Smooth muscle cell (in vitro differentiated cells): Measurements from ENCODE around the gene SART1. TPM values are rescaled to one million over a fixed set of nuclear protein-coding genes. Genes with fewer than 3 reads are reported as not detected.

Source experiments
- DNase-seq: peaks from one replicate; lab custom pipeline; 2025; ENCODE audit not compliant: unreplicated experiment; lab: John Stamatoyannopoulos, UW
- H2AFZ ChIP-seq: fragments of 200-600 bp; sonication (generic); 2 replicates; pipeline ENCODE4 v1.6.0; 2016; ENCODE audit warnings: antibody characterized with exemption, low read depth, mild to moderate bottlenecking
- H3F3A ChIP-seq: fragments of 200-600 bp; sonication (generic); 2 replicates; pipeline ENCODE4 v1.6.0; 2017; ENCODE audit warnings: antibody characterized with exemption, low read depth
- H3K27ac ChIP-seq: fragments of 200-600 bp; sonication (generic); 2 replicates; pipeline ENCODE4 v1.5.1; 2016; ENCODE audit warnings: low read depth, mild to moderate bottlenecking
- H3K27me3 ChIP-seq: fragments of 200-600 bp; sonication (generic); 2 replicates; pipeline ENCODE4 v1.6.1; 2016; ENCODE audit warnings: low read depth, mild to moderate bottlenecking
- H3K36me3 ChIP-seq: fragments of 200-600 bp; sonication (generic); 2 replicates; pipeline ENCODE4 v1.5.1; 2016; ENCODE audit warnings: low read depth
- H3K4me1 ChIP-seq: fragments of 200-600 bp; sonication (generic); 2 replicates; pipeline ENCODE4 v1.5.1; 2016; ENCODE audit warnings: low read depth
- H3K4me2 ChIP-seq: fragments of 200-600 bp; sonication (generic); 2 replicates; pipeline ENCODE4 v1.6.0; 2016; ENCODE audit warnings: mild to moderate bottlenecking
- H3K4me3 ChIP-seq: fragments of 200-600 bp; sonication (generic); 2 replicates; pipeline ENCODE4 v1.5.1; 2016; ENCODE audit warnings: mild to moderate bottlenecking
- H3K79me2 ChIP-seq: fragments of 200-600 bp; sonication (generic); 2 replicates; pipeline ENCODE4 v1.6.0; 2016; ENCODE audit warnings: low read depth, mild to moderate bottlenecking
- H3K9ac ChIP-seq: fragments of 200-600 bp; sonication (generic); 2 replicates; pipeline ENCODE4 v1.6.0; 2016; ENCODE audit warnings: low read depth
- H3K9me3 ChIP-seq: fragments of 200-600 bp; sonication (generic); replicated peaks from 2 replicates; pipeline ENCODE4 v1.5.1; 2016; ENCODE audit warnings: low read depth
- H4K20me1 ChIP-seq: fragments of 200-600 bp; sonication (generic); 2 replicates; pipeline ENCODE4 v1.6.0; 2016; ENCODE audit warnings: low read depth
- CTCF ChIP-seq: fragments of 200-600 bp; sonication (generic); IDR thresholded peaks from 2 replicates; pipeline ENCODE4 v1.5.1; 2017; ENCODE audit warnings: borderline replicate concordance, mild to moderate bottlenecking, antibody characterized with exemption; ENCODE audit not compliant: insufficient read depth, poor library complexity, severe bottlenecking
- whole genome bisulfite sequencing: methylation state at CpG from one replicate; pipeline ENCODE4 v1.1.7; 2016; ENCODE audit warnings: low lambda C conversion rate; 5-methylcytosine and 5-hydroxymethylcytosine counted together
- polyA plus RNA-seq: library from polyadenylated mRNA; unstranded; fragments of >200 nt; fragmentation: Nextera tagmentation; extraction: Ambion mirVana; gene quantifications from 2 replicates; pipeline ENCODE4 v1.2.1, GENCODE V29; 2016
- total RNA-seq: library from RNA; depleted of rRNA; stranded (reverse); fragments of >200 nt; gene quantifications from 2 replicates; pipeline ENCODE4 v1.2.3, GENCODE V29; 2014

Gene SART1
- total and polyA plus RNA-seq, 2 experiments from 2014 or later: 22.5 to 62.5 TPM

- no peaks in the 10 kb centered on the region for H3K27me3 ChIP-seq
- peaks cover 26% of the 10 kb centered on the region for H3F3A ChIP-seq
- peaks cover 34% of the 10 kb centered on the region for H3K79me2 ChIP-seq
- peak overlapping the region; percentile 93 for H3K4me2 ChIP-seq
- peaks cover 19% of the 10 kb centered on the region for H3K4me1 ChIP-seq
- H3K27ac ChIP-seq: peak overlapping the region; percentile 97
- H3K9me3 ChIP-seq: no peaks in the 10 kb centered on the region
- no peak overlapping the region for H2AFZ ChIP-seq
- H3K36me3 ChIP-seq: no peaks in the 10 kb centered on the region
- no peak for DNase-seq
- peaks cover 6% of the 10 kb centered on the region for H4K20me1 ChIP-seq
- no peak for TF ChIP-seq CTCF
- peak overlapping the region; percentile 92 for H3K4me3 ChIP-seq
- 92% methylated on average over 35 of the region's 35 CpGs for WGBS
- H3K9ac ChIP-seq: peak overlapping the region; percentile 98
Measured at GRCh38 chr11:65917434-65918210, 43.9 kb upstream of the SART1 start.

- Histone ChIP-seq H3K9ac (peak within 1 kb of the TSS; percentile 98), H3K4me3 (peak within 1 kb of the TSS; percentile 93), H3K27ac (peak within 1 kb of the TSS; percentile 97), H3K36me3 (no peaks in the 10 kb centered on the region), H3K79me2 (peaks cover 34% of the 10 kb centered on the region), H3K4me1 (peaks cover 19% of the 10 kb centered on the region), H4K20me1 (peaks cover 6% of the 10 kb centered on the region), H3K4me2 (peak within 1 kb of the TSS; percentile 93), H3K9me3 (no peaks in the 10 kb centered on the region), H3F3A (peaks cover 26% of the 10 kb centered on the region), H2AFZ (peak within 1 kb of the TSS; percentile 56), H3K27me3 (no peaks in the 10 kb centered on the region)
- DNase-seq: no peak
- TF ChIP-seq CTCF: no peak
- WGBS: 20% methylated on average over 25 of the region's 77 CpGs
Measured at GRCh38 chr11:65918211-65919140, 43.1 kb upstream of the SART1 start, which contains the start of gene C11orf68. Gene C11orf68 (minus strand): TSS chr11:65919062. CDS start chr11:65919031, 31 bp downstream.

GRCh38 chr11:65919141-65919572 is 42.4 kb upstream of the SART1 start, which contains the start of gene DRAP1:
Gene DRAP1 (plus strand): TSS chr11:65919426. CDS start chr11:65919502, 76 bp downstream.
- H3K27me3 ChIP-seq: no peaks in the 10 kb centered on the region
- peaks cover 26% of the 10 kb centered on the region for H3F3A ChIP-seq
- H3K4me3 ChIP-seq: peak within 1 kb of the TSS; percentile 93
- H3K4me2 ChIP-seq: peak within 1 kb of the TSS; percentile 93
- H3K9me3 ChIP-seq: no peaks in the 10 kb centered on the region
- H4K20me1 ChIP-seq: peaks cover 6% of the 10 kb centered on the region
- no peaks in the 10 kb centered on the region for H3K36me3 ChIP-seq
- peaks cover 34% of the 10 kb centered on the region for H3K79me2 ChIP-seq
- DNase-seq: peak; percentile 98
- 0% methylated on average over 7 of the region's 59 CpGs for WGBS
- peaks cover 19% of the 10 kb centered on the region for H3K4me1 ChIP-seq
- peak within 1 kb of the TSS; percentile 56 for H2AFZ ChIP-seq
- H3K27ac ChIP-seq: peak within 1 kb of the TSS; percentile 97
- TF ChIP-seq CTCF: no peak
- H3K9ac ChIP-seq: peak within 1 kb of the TSS; percentile 98
